Thyroid gland (tissue), 4 donors: Measurements from ENCODE around the gene PTCHD4. TPM values are rescaled to one million over a fixed set of nuclear protein-coding genes. Genes with fewer than 3 reads are reported as not detected.
"Not testable (repeated sequence)": the region's sequence is repeated elsewhere in the genome, so short reads cannot be mapped to it uniquely, and the experiment has no call there.

Experiments used
- DNase-seq, 2 donors: peaks; one replicate each; pipeline ENCODE4 v3.0.0-alpha.2; 2019
- H3K27ac ChIP-seq, 3 donors: fragments of 200-600 bp; sonication (generic); 1 replicate in 2 of 3; 2 replicates in 1 of 3; pipeline ENCODE4 v1.5.1; 2016 to 2019; ENCODE audit warnings: mild to moderate bottlenecking in 1 of 3, moderate library complexity in 1 of 3
- H3K27me3 ChIP-seq: fragments of 200-600 bp; sonication (generic); one replicate; pipeline ENCODE4 v1.5.1; 2019
- H3K36me3 ChIP-seq, 2 donors: fragments of 200-600 bp; sonication (generic); one replicate each; pipeline ENCODE4 v1.5.1; 2016 to 2019
- H3K4me1 ChIP-seq, 2 donors: fragments of 200-600 bp; sonication (generic); one replicate each; pipeline ENCODE4 v1.5.1; 2017 to 2019
- H3K4me3 ChIP-seq, 3 donors: fragments of 200-600 bp; sonication (generic); replicated peaks in 1 of 3; 1 replicate in 2 of 3; 2 replicates in 1 of 3; pipeline ENCODE4 v1.5.1; 2016; ENCODE audit warnings: mild to moderate bottlenecking in 1 of 3
- H3K9me3 ChIP-seq: fragments of 200-600 bp; sonication (generic); one replicate; pipeline ENCODE4 v1.5.1; 2017
- POLR2A ChIP-seq, 2 donors: fragments of 450-650 bp; IDR thresholded peaks; one replicate each; pipeline ENCODE4 v1.6.1; 2017; ENCODE audit warnings: antibody characterized with exemption in 2 of 2, mild to moderate bottlenecking in 2 of 2, moderate library complexity in 1 of 2
- WGBS, 2 donors: methylation state at CpG; one replicate each; pipeline ENCODE4 v1.1.5; 2017; 5-methylcytosine and 5-hydroxymethylcytosine counted together
- intact Hi-C: fragments of 100-400 bp; cut with DNase I; formaldehyde crosslinking; loops from one replicate; pipeline ENCODE4 v1.15.1; 2023
- total RNA-seq, 4 donors: library from RNA; depleted of rRNA; stranded (reverse); fragments of >200 nt; gene quantifications; one replicate each; pipeline ENCODE4 v1.2.3, GENCODE V29; 2016
- TF ChIP-seq, protein P1 (sequence below), 6 experiments: fragments of 200-600 bp in 3 of 6; fragments of 450-650 bp in 3 of 6; sonication (generic) in 3 of 6; IDR thresholded peaks; one replicate each; pipeline ENCODE4 v1.5.1; 2016 to 2019; ENCODE audit warnings: antibody characterized with exemption in 6 of 6, mild to moderate bottlenecking in 2 of 6, inconsistent platforms in 1 of 6, moderate library complexity in 1 of 6

PTCHD4 gene
- total RNA-seq, 4 donors from 2014 or later: 2.3 to 10.8 (median 3.4) TPM

DNA sequence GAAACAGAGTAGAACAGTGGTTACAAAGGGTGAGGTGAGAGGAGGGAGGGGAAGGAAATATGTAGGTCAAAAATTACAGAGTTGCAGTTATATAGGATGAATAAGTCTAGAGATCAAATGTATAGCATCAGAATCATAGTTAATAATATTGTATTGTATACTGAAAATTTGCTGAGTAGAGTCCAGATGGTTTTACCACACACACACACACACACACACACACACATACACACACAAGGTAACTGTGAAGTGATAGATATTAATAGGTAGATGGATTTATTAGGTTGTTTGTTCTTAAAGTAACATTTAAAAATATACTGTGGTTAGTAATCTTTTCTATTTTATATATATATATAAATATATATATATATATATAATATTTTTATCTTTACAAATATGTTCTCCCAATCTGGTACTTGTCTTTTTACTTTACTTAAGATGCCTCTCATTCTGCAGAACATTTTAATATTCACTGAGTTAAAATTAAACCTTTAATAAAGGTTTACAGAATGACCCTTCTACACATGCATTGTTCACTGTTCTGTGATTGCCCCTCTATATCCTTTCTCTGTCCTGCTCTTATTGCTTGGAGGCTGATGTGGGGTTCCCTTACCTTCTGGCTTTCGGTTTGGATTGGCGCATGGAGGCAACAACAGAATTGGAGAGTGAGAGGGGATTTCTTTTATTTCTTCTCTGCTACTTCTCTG, 408 bp downstream of the PTCHD4 start:
- TF ChIP-seq, protein P1, sequence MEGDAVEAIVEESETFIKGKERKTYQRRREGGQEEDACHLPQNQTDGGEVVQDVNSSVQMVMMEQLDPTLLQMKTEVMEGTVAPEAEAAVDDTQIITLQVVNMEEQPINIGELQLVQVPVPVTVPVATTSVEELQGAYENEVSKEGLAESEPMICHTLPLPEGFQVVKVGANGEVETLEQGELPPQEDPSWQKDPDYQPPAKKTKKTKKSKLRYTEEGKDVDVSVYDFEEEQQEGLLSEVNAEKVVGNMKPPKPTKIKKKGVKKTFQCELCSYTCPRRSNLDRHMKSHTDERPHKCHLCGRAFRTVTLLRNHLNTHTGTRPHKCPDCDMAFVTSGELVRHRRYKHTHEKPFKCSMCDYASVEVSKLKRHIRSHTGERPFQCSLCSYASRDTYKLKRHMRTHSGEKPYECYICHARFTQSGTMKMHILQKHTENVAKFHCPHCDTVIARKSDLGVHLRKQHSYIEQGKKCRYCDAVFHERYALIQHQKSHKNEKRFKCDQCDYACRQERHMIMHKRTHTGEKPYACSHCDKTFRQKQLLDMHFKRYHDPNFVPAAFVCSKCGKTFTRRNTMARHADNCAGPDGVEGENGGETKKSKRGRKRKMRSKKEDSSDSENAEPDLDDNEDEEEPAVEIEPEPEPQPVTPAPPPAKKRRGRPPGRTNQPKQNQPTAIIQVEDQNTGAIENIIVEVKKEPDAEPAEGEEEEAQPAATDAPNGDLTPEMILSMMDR (IDR thresholded peaks at IDR 0.05): no peak
- no peak for TF ChIP-seq POLR2A (IDR thresholded peaks at IDR 0.05)
- no peak for DNase-seq
- H3K9me3 ChIP-seq: no peaks in the 10 kb centered on the region
- H3K36me3 ChIP-seq: no peaks in the 10 kb centered on the region
- no peak overlapping the region for H3K27ac ChIP-seq
- no peaks in the 10 kb centered on the region for H3K4me1 ChIP-seq
- peak overlapping the region in 1 of 3 donors; percentile 3 for H3K4me3 ChIP-seq
- WGBS, 2 donors: 87 to 92% methylated on average over 2 of the region's 2 CpGs
- H3K27me3 ChIP-seq: no peaks in the 10 kb centered on the region
- intact Hi-C loops: no loop called here

DNA sequence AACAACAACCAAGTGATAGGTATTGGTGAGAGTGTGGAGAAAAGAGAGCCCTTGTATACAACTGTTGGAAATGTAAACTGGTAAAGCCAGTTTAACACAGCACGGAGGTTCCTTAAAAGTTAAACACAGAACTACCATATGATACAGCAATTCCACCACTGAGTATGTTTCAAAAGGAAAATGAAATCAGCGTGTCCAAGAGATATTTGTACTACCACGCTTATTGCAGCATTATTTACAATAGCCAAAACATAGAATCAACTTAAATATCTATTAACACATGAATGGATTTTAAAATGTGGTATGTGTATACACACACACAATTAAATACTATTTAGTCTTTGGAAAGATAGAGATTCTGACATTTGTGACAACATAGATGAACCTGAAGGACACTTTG, 1.1 kb downstream of the PTCHD4 start:
- DNase-seq: no peak
- WGBS, 2 donors: 61 to 64% methylated on average over 3 of the region's 3 CpGs
- TF ChIP-seq POLR2A (IDR thresholded peaks at IDR 0.05): no peak
- TF ChIP-seq, protein P1 (IDR thresholded peaks at IDR 0.05): no peak
- no peak overlapping the region for H3K27ac ChIP-seq
- no peaks in the 10 kb centered on the region for H3K9me3 ChIP-seq
- H3K27me3 ChIP-seq: no peaks in the 10 kb centered on the region
- H3K36me3 ChIP-seq: no peaks in the 10 kb centered on the region
- H3K4me3 ChIP-seq: peak overlapping the region in 1 of 3 donors; percentile 3
- no peaks in the 10 kb centered on the region for H3K4me1 ChIP-seq
- intact Hi-C loops: no loop called here

DNA sequence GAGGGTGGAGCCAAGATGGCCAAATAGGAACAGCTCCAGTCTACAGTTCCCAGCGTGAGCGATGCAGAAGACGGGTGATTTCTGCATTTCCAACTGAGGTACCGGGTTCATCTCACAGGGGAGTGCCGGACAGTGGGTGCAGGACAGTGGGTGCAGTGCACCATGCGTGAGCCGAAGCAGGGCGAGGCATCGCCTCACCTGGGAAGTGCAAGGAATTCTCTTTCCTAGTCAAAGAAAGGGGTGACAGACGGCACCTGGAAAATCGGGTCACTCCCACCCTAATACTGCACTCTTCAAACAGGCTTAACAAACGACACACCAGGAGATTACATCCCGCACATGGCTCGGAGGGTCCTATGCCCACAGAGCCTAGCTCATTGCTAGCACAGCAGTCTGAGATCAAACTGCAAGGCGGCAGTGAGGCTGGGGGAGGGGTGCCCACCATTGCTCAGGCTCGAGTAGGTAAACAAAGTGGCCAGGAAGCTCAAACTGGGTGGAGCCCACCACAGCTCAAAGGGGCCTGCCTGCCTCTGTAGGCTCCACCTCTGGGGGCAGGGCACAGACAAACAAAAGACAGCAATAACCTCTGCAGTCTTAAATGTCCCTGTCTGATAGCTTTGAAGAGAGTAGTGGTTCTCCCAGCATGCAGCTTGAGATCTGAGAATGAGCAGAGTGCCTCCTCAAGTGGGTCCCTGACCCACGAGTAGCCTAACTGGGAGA, 8.4 kb downstream of the PTCHD4 start:
- WGBS, 2 donors: 87 to 92% methylated on average over 17 of the region's 17 CpGs
- H3K27me3 ChIP-seq, DNase-seq, H3K4me3 ChIP-seq, H3K4me1 ChIP-seq, H3K9me3 ChIP-seq, H3K36me3 ChIP-seq, intact Hi-C loops, H3K27ac ChIP-seq: not testable (repeated sequence)

DNA sequence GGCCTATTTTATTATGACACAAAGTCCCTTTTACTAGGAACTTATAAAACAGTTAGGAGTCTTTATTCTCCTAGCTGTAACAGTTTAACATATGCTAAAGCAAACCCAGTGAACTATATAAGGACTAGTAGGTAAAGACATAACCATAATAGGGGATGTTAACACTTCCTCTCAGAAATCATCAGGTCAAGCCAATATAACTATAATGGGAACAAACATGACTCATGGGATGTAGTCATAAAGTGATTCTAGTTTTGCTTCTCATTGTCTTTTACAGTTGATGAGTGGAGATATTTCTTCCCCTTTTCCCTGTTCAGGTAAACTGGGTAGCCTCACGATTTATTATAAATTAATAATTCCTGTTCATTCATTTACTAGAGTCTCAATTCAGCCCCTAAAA, 9.7 kb downstream of the PTCHD4 start:
- no peak for TF ChIP-seq POLR2A (IDR thresholded peaks at IDR 0.05)
- TF ChIP-seq, protein P1 (IDR thresholded peaks at IDR 0.05): no peak
- Histone ChIP-seq H3K27ac (no peak overlapping the region), H3K4me3 (no peak overlapping the region), H3K4me1 (no peaks in the 10 kb centered on the region), H3K36me3 (no peaks in the 10 kb centered on the region), H3K9me3 (no peaks in the 10 kb centered on the region), H3K27me3 (no peaks in the 10 kb centered on the region)
- intact Hi-C loops: no loop called here
- no peak for DNase-seq
- WGBS, 2 donors: 74 to 87% methylated on average over 1 of the region's 1 CpG

DNA sequence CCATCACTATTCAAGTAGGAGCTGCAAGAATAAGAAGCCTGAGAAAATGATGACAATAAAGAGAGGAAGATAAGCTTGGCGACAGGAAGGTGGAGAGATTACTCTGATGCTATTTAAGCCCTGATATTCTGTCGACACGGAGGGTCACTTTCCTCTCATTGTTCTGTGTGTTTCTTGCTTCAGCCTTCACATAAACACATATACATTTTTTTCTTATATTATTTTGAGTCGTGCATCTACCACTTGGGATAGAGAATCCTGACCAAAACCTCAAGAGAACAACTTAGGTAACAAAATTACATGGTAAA, 10.5 kb downstream of the PTCHD4 start:
- Histone ChIP-seq H3K27me3 (no peaks in the 10 kb centered on the region), H3K4me1 (no peaks in the 10 kb centered on the region), H3K4me3 (no peak overlapping the region), H3K27ac (no peak overlapping the region), H3K36me3 (no peaks in the 10 kb centered on the region), H3K9me3 (no peaks in the 10 kb centered on the region)
- no peak for DNase-seq
- TF ChIP-seq, protein P1 (IDR thresholded peaks at IDR 0.05): no peak
- no peak for TF ChIP-seq POLR2A (IDR thresholded peaks at IDR 0.05)
- WGBS, 2 donors: 64 to 72% methylated on average over 4 of the region's 4 CpGs
- intact Hi-C loops: no loop called here
